H9 (cell line): Measurements from ENCODE around the gene TMEM116. TPM values are rescaled to one million over a fixed set of nuclear protein-coding genes. Genes with fewer than 3 reads are reported as not detected.

Experiments
- DNase-seq: peaks from one replicate; pipeline ENCODE4 v3.0.0-alpha.2; 2017
- H2AFZ ChIP-seq: one replicate; pipeline ENCODE4 v1.6.1; 2013; ENCODE audit warnings: mild to moderate bottlenecking, low read length, control low read depth, moderate library complexity
- H2AK5ac ChIP-seq: 2 replicates; pipeline ENCODE4 v1.6.1; 2013; ENCODE audit warnings: low read length, control low read depth, mixed read lengths; ENCODE audit not compliant: insufficient read length
- H2BK120ac ChIP-seq: one replicate; pipeline ENCODE4 v1.6.1; 2013; ENCODE audit warnings: low read depth, mild to moderate bottlenecking, low read length, control low read depth, inconsistent platforms; ENCODE audit not compliant: poor library complexity, severe bottlenecking
- H2BK12ac ChIP-seq: 2 replicates; pipeline ENCODE4 v1.6.1; 2013; ENCODE audit warnings: low read length, control low read depth, mixed read lengths, low read depth; ENCODE audit not compliant: insufficient read length
- H2BK15ac ChIP-seq: 2 replicates; pipeline ENCODE4 v1.6.1; 2013; ENCODE audit warnings: low read depth, low read length, control low read depth
- H2BK20ac ChIP-seq: one replicate; pipeline ENCODE4 v1.6.1; 2013; ENCODE audit warnings: low read depth, mild to moderate bottlenecking, low read length, control low read depth, inconsistent platforms; ENCODE audit not compliant: poor library complexity, severe bottlenecking
- H2BK5ac ChIP-seq: 2 replicates; pipeline ENCODE4 v1.6.1; 2013; ENCODE audit warnings: low read length, control low read depth, mixed read lengths; ENCODE audit not compliant: insufficient read length
- H3K14ac ChIP-seq: 2 replicates; pipeline ENCODE4 v1.6.1; 2013; ENCODE audit warnings: low read length, control low read depth; ENCODE audit not compliant: insufficient read depth
- H3K18ac ChIP-seq: 2 replicates; pipeline ENCODE4 v1.6.1; 2013; ENCODE audit warnings: low read depth, mild to moderate bottlenecking, mixed read lengths, low read length, control low read depth; ENCODE audit not compliant: insufficient read length
- H3K23ac ChIP-seq: 2 replicates; pipeline ENCODE4 v1.6.1; 2013; ENCODE audit warnings: low read length, control low read depth, mixed read lengths, low read depth; ENCODE audit not compliant: insufficient read length
- H3K23me2 ChIP-seq: 2 replicates; pipeline ENCODE4 v1.6.1; 2013; ENCODE audit warnings: low read depth, mild to moderate bottlenecking, mixed read lengths, low read length, control low read depth; ENCODE audit not compliant: insufficient read length, poor library complexity, severe bottlenecking
- H3K27ac ChIP-seq: 2 replicates; pipeline ENCODE4 v1.5.1; 2013; ENCODE audit warnings: low read length, control low read depth, mixed read lengths, low read depth; ENCODE audit not compliant: insufficient read length
- H3K27me3 ChIP-seq: 2 replicates; pipeline ENCODE4 v1.6.1; 2013; ENCODE audit warnings: low read length, control low read depth, inconsistent platforms; ENCODE audit not compliant: insufficient read depth
- H3K4ac ChIP-seq: 2 replicates; pipeline ENCODE4 v1.6.1; 2013; ENCODE audit warnings: low read depth, mild to moderate bottlenecking, control low read depth, inconsistent platforms, low read length, moderate library complexity
- H3K4me1 ChIP-seq: 2 replicates; pipeline ENCODE4 v1.6.1; 2013; ENCODE audit warnings: low read length, control low read depth, inconsistent platforms; ENCODE audit not compliant: insufficient read depth
- H3K4me2 ChIP-seq: 2 replicates; pipeline ENCODE4 v1.6.1; 2013; ENCODE audit warnings: low read length, control low read depth, mixed read lengths; ENCODE audit not compliant: insufficient read length, insufficient read depth
- H3K56ac ChIP-seq: 2 replicates; pipeline ENCODE4 v1.6.1; 2013; ENCODE audit warnings: low read depth, mild to moderate bottlenecking, mixed read lengths, low read length, control low read depth; ENCODE audit not compliant: insufficient read length
- H3K79me1 ChIP-seq: 2 replicates; pipeline ENCODE4 v1.6.1; 2013; ENCODE audit warnings: low read depth, mild to moderate bottlenecking, moderate library complexity, low read length, control low read depth, inconsistent platforms; ENCODE audit not compliant: insufficient read depth, poor library complexity, severe bottlenecking
- H3K79me2 ChIP-seq: 2 replicates; pipeline ENCODE4 v1.6.1; 2013; ENCODE audit warnings: low read length, control low read depth, inconsistent platforms; ENCODE audit not compliant: insufficient read depth
- H3K9ac ChIP-seq: 2 replicates; pipeline ENCODE4 v1.6.1; 2013; ENCODE audit warnings: low read length, control low read depth, mixed read lengths; ENCODE audit not compliant: insufficient read length; ENCODE audit errors: extremely low read depth
- H3K9me3 ChIP-seq: one replicate; pipeline ENCODE4 v1.6.1; 2013; ENCODE audit warnings: low read depth, low read length, inconsistent platforms; ENCODE audit not compliant: control insufficient read depth
- H3T11ph ChIP-seq: one replicate; pipeline ENCODE4 v1.6.1; 2013; ENCODE audit warnings: mild to moderate bottlenecking, low read length, control low read depth, inconsistent platforms
- H4K20me1 ChIP-seq: one replicate; pipeline ENCODE4 v1.6.1; 2013; ENCODE audit not compliant: control insufficient read depth, insufficient read length, insufficient read depth
- H4K5ac ChIP-seq: 2 replicates; pipeline ENCODE4 v1.6.1; 2013; ENCODE audit warnings: low read depth, mild to moderate bottlenecking, mixed read lengths, low read length, control low read depth; ENCODE audit not compliant: insufficient read length
- H4K8ac ChIP-seq: replicated peaks from 2 replicates; pipeline ENCODE4 v1.6.1; 2013; ENCODE audit warnings: low read length, control low read depth, mixed read lengths, low read depth; ENCODE audit not compliant: insufficient read length
- H4K91ac ChIP-seq: 2 replicates; pipeline ENCODE4 v1.6.1; 2013; ENCODE audit warnings: low read depth, mild to moderate bottlenecking, moderate library complexity, mixed read lengths, low read length, control low read depth; ENCODE audit not compliant: insufficient read length
- H3K27ac Mint-ChIP-seq, 3 experiments: 2 replicates in 2 of 3; 3 replicates in 1 of 3; pipeline ENCODE4 v1.8.0; 2020 to 2021; ENCODE audit warnings: mixed read lengths in 3 of 3, mild to moderate bottlenecking in 1 of 3, moderate library complexity in 1 of 3
- H3K27me3 Mint-ChIP-seq: 2 replicates; pipeline ENCODE4 v1.8.0; 2021; ENCODE audit warnings: low read depth, mild to moderate bottlenecking, moderate library complexity, mixed read lengths
- H3K36me3 Mint-ChIP-seq, 3 experiments: 2 replicates in 2 of 3; 3 replicates in 1 of 3; pipeline ENCODE4 v1.8.0; 2020 to 2021; ENCODE audit warnings: low read depth in 3 of 3, mixed read lengths in 3 of 3; ENCODE audit not compliant: insufficient read depth in 1 of 3
- H3K4me1 Mint-ChIP-seq, 2 experiments: 2 replicates each; pipeline ENCODE4 v1.8.0; 2020; ENCODE audit warnings: mixed read lengths in 2 of 2
- H3K4me3 Mint-ChIP-seq, 2 experiments: 2 replicates in 1 of 2; 3 replicates in 1 of 2; pipeline ENCODE4 v1.8.0; 2020 to 2021; ENCODE audit warnings: mild to moderate bottlenecking in 2 of 2, mixed read lengths in 2 of 2, moderate library complexity in 1 of 2
- H3K9me3 Mint-ChIP-seq, 2 experiments: 2 replicates in 1 of 2; 3 replicates in 1 of 2; pipeline ENCODE4 v1.8.0; 2020; ENCODE audit warnings: mild to moderate bottlenecking in 2 of 2, mixed read lengths in 2 of 2, moderate library complexity in 1 of 2
- CTCF ChIP-seq: fragments of 200-600 bp; sonication (generic); conservative IDR thresholded peaks from 3 replicates; pipeline ENCODE4 v1.8.0; 2021; ENCODE audit warnings: antibody characterized with exemption, mild to moderate bottlenecking
- WGBS: extraction: QIAGEN DNeasy Blood & Tissue Kit; methylation state at CpG from one replicate; pipeline ENCODE4 v1.1.7; 2013; ENCODE audit warnings: missing lambda C conversion rate, low lambda C conversion rate, mixed read lengths; ENCODE audit not compliant: insufficient read length; ENCODE audit errors: extremely low coverage; 5-methylcytosine and 5-hydroxymethylcytosine counted together
- total RNA-seq: library from RNA; stranded (reverse); gene quantifications from 2 replicates; pipeline ENCODE4 v1.2.1, GENCODE V29; 2021

TMEM116 gene
- total RNA-seq, 1 experiment from 2014 or later = 10.8 TPM

DNA sequence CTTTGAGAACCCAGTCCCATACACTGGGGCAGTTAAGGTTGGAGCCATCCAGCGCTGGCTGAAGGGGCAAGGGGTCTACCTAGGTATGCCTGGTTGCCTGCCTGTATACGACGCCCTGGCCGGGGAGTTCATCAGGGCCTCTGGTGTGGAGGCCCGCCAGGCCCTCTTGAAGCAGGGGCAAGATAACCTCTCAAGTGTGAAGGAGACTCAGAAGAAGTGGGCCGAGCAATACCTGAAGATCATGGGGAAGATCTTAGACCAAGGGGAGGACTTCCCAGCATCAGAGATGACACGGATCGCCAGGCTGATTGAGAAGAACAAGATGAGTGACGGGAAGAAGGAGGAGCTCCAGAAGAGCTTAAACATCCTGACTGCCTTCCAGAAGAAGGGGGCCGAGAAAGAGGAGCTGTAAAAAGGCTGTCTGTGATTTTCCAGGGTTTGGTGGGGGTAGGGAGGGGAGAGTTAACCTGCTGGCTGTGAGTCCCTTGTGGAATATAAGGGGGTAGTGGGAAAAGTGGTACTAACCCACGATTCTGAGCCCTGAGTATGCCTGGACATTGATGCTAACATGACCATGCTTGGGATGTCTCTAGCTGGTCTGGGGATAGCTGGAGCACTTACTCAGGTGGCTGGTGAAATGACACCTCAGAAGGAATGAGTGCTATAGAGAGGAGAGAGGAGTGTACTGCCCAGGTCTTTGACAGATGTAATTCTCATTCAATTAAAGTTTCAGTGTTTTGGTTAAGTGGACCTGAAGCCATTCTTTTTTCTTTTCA, 9.5 kb upstream of the TMEM116 start:
- Histone ChIP-seq H4K20me1 (no peaks in the 10 kb centered on the region), H3K23me2 (no peaks in the 10 kb centered on the region), H3K56ac (no peak overlapping the region), H3K9me3 (no peaks in the 10 kb centered on the region), H3T11ph (no peak overlapping the region), H3K4ac (no peak overlapping the region), H2AK5ac (no peak overlapping the region), H2BK120ac (no peak overlapping the region), H4K8ac (no peak overlapping the region), H3K4me2 (no peak overlapping the region), H3K23ac (no peak overlapping the region), H2BK15ac (no peak overlapping the region), H3K4me1 (no peaks in the 10 kb centered on the region), H3K9ac (no peak overlapping the region), H3K79me1 (no peaks in the 10 kb centered on the region), H3K14ac (no peak overlapping the region), H3K18ac (no peak overlapping the region), H3K27ac (no peak overlapping the region), H3K79me2 (peaks cover under 1% of the 10 kb centered on the region; the same call in 1 of the 2 replicates), H2BK12ac (no peak overlapping the region), H3K27me3 (no peaks in the 10 kb centered on the region), H4K91ac (no peak overlapping the region), H2BK20ac (no peak overlapping the region), H2AFZ (no peak overlapping the region), H2BK5ac (no peak overlapping the region), H4K5ac (no peak overlapping the region)
- H3K27ac Mint-ChIP-seq = peak overlapping the region in 1 of 3 experiments; percentile 74; a peak in 2 of 7 replicates
- WGBS = no CpG with 5 or more reads among the region's 11 CpGs
- peaks cover 9 to 11% of the 10 kb centered on the region in 2 experiments for H3K4me1 Mint-ChIP-seq
- no peak for DNase-seq
- no peaks in the 10 kb centered on the region for H3K9me3 Mint-ChIP-seq
- peaks cover 17 to 58% (median 39%) of the 10 kb centered on the region in 3 experiments; a peak in 6 of 7 replicates for H3K36me3 Mint-ChIP-seq
- no peaks in the 10 kb centered on the region; the same call in 1 of the 2 replicates for H3K27me3 Mint-ChIP-seq
- no peak for TF ChIP-seq CTCF
- H3K4me3 Mint-ChIP-seq = no peak overlapping the region
